Ectodermal cell (in vitro differentiated cells): ENCODE data around the gene CHN2.

ENCODE experiments used
- H3K27ac ChIP-seq: 2 replicates; pipeline ENCODE4 v1.7.0; 2013; ENCODE audit warnings: mild to moderate bottlenecking, low read depth, low read length; ENCODE audit not compliant: insufficient read depth, poor library complexity, severe bottlenecking
- H3K27me3 ChIP-seq: 2 replicates; pipeline ENCODE4 v1.7.0; 2013; ENCODE audit warnings: mild to moderate bottlenecking, low read length; ENCODE audit not compliant: insufficient read depth, control insufficient read depth, poor library complexity, severe bottlenecking
- H3K36me3 ChIP-seq: one replicate; pipeline ENCODE4 v1.7.0; 2013; ENCODE audit warnings: low read length; ENCODE audit not compliant: control insufficient read depth, insufficient read depth
- H3K4me1 ChIP-seq: one replicate; pipeline ENCODE4 v1.7.0; 2013; ENCODE audit warnings: low read length; ENCODE audit not compliant: control insufficient read depth, insufficient read depth
- H3K4me3 ChIP-seq: 2 replicates; pipeline ENCODE4 v1.7.0; 2013; ENCODE audit warnings: low read depth, low read length, control low read depth; ENCODE audit not compliant: insufficient read depth
- H3K9me3 ChIP-seq: 2 replicates; pipeline ENCODE4 v1.7.0; 2013; ENCODE audit warnings: mild to moderate bottlenecking, low read length, moderate library complexity; ENCODE audit not compliant: control insufficient read depth
- WGBS, 2 experiments: methylation state at CpG; one replicate each; pipeline ENCODE4 v1.1.7; 2013; ENCODE audit warnings: missing lambda C conversion rate in 2 of 2; 5-methylcytosine and 5-hydroxymethylcytosine counted together

The CHN2 gene

DNA sequence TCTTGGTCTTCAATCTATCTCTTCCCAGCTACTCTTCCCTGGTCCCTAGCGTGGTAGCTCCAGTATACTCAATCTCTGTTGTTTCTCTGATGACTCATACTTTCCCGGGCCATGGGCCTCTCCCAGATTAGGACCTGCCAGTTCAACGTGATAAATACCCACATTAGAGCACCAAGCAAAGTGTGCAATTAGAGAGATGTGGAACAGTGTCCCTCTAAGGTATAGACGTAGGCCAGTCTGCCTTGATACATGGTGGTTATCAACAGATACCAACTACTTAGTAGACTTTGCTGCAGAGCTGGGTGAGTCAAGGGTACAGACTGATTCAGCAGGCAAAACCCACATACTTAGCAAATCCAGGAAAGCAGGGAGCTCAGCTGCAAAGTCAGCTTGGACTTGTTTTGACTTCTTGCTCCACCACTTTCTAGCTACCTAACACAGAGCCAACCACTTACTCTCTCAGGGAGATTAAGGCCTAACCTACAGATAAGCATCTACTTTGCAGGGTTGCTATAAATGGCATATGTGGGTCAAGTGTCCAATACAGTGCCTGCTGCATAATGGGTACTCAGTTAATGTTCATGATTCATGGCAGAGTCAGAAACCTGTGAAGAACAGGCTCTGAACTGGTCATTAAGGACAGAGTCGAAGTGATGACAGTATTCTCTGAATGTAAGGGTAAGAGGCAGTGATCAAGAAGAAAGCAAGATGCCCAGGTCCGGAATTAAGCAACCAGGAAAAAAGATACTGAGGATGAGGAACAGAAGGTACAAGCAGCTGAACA, 176.1 kb downstream of the CHN2 start:
- Histone ChIP-seq H3K36me3 (no peaks in the 10 kb centered on the region), H3K4me1 (no peaks in the 10 kb centered on the region), H3K9me3 (no peaks in the 10 kb centered on the region), H3K27ac (no peak overlapping the region), H3K27me3 (no peaks in the 10 kb centered on the region), H3K4me3 (no peak overlapping the region)
- 85 to 89% methylated on average over 6 of the region's 6 CpGs for WGBS, 2 experiments

- Histone ChIP-seq H3K4me1 (no peaks in the 10 kb centered on the region), H3K4me3 (no peak overlapping the region)
- 93 to 97% methylated on average over 3 of the region's 3 CpGs for WGBS, 2 experiments
Measured at GRCh38 chr7:29371472-29371871, 176.9 kb downstream of the CHN2 start.

DNA sequence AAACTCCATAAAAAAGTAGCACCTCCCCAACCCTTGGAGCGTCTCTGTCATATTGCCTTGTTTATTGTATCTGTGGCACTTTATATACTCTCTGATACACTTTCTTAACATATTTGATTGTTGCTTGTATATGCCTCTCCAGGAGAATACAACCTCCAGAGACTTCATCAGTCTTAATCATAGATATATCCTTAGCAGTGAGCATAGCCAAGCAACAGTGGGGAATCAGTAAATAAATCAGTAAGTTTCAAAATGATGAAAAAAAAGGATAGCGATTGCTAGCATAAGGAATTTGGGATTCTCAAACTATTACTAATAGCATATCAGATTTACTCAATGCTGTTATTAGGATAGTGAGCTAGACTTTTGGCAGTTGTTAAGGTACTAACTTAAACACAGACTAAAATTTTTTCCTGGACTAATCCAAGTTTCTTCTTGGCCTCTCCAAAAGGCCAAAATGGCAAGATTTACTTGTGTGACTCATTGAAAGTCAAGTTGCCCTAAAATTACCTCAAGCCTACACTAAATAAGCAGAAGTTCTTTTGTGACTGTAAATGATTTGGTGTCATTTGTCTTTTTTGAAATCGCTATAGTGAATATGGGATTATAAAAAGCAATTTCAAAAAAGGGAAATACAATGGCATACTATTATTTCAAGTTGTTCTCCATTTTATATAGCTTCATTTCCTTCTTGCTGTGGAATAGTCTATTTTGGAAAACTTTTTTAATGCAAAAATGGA, 177.9 kb downstream of the CHN2 start:
- no peak overlapping the region for H3K4me3 ChIP-seq
- 82% methylated on average over 3 of the region's 3 CpGs; no CpG with 5 or more reads in 1 of the 2 experiments for WGBS, 2 experiments
- H3K27ac ChIP-seq = no peak overlapping the region

More at GRCh38 chr7:29371472-29371871, 176.9 kb downstream of the CHN2 start:
- Histone ChIP-seq H3K36me3 (no peaks in the 10 kb centered on the region), H3K27me3 (no peaks in the 10 kb centered on the region), H3K9me3 (no peaks in the 10 kb centered on the region), H3K27ac (no peak overlapping the region)

DNA sequence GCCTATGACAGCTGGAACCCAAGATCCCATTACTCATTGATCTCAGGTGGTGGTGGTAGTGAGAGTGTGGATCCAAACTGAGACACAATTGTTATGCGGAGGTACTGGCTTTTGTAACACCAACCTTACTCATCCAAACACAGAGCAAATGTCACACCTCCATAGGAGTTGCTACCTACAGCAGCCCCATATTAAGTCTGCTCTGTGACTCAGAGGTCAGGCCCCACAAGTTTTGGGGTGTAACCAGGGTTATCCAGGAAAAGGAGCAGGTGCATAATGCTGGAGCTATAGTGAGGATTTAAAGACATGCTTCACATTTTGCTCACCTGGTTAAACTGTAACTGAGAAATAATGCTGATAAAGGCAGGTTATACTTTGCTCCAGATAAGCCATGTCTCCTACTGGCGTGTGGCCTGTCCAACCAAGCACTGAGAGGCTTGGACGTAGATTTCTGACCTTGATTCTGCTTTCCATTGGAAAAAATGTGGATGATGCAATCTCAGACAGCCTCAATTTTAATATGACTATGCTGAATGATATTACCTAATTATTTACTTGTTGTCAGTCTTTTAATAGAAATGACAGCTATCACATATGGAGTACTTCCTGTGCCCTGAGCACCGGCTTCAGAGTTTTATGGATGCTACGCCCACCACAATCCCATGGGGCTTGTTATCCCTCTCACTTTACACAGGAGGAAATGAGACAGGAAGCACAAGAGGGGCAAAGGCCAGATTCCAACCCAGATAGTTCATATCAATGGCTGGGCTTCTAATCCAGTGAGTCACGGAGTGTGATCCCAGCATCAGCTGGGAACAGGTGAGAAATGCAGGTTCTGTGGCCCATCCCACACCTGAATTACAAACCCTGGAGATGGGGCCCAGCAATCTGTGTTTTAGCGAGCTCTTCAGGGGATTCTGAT, 181.3 kb downstream of the CHN2 start:
- Histone ChIP-seq H3K4me1 (no peaks in the 10 kb centered on the region), H3K36me3 (no peaks in the 10 kb centered on the region), H3K9me3 (no peaks in the 10 kb centered on the region), H3K27me3 (no peaks in the 10 kb centered on the region), H3K4me3 (no peak overlapping the region), H3K27ac (no peak overlapping the region)
- whole genome bisulfite sequencing, 2 experiments = 94 to 95% methylated on average over 7 of the region's 7 CpGs

More for the DNA sequence above, 177.9 kb downstream of the CHN2 start:
- H3K27me3 ChIP-seq = no peaks in the 10 kb centered on the region
- H3K36me3 ChIP-seq = no peaks in the 10 kb centered on the region
- H3K4me1 ChIP-seq = no peaks in the 10 kb centered on the region
- no peaks in the 10 kb centered on the region for H3K9me3 ChIP-seq

DNA sequence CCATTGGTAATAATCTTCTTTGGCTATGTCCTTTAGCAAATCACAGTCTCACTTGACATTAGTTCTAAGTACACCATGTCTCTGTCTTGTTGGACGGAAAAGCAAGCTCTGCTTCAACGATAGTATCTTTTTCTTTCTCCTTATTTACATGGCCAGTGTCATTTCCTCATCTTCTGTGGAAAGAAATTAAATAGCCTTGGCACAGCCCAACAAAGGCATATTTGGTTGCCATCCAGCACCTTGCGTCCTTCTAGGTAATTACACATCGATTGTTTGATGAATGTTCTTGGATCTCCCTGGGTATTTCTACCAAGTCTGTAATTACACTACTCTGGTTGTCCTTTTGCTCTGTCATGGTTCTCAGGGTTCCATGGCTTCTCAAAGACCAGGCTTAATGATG, 183.1 kb downstream of the CHN2 start:
- H3K36me3 ChIP-seq = no peaks in the 10 kb centered on the region
- H3K4me1 ChIP-seq = no peaks in the 10 kb centered on the region
- no peak overlapping the region for H3K4me3 ChIP-seq
- no peaks in the 10 kb centered on the region for H3K27me3 ChIP-seq
- H3K9me3 ChIP-seq = no peaks in the 10 kb centered on the region
- WGBS, 2 experiments = 94 to 96% methylated on average over 4 of the region's 4 CpGs
- H3K27ac ChIP-seq = no peak overlapping the region

DNA sequence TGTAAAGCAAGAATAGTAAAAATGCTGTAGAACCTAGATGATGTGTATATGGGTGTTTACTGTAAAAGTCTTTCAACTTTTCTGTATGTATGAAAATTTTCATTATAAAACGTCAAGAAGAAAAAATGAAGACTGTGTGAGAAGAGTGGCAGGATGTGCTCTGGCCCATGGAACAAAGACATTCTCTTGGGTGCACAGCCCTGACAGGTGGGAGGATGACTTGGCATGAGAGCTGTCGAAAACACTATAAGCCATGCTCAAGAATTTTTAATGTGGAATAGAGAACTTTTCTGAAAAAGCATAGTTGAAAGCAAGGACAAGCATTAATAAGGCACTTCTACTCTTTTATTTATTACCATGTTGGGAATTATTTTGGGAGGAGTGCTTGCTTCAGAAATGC, 185.0 kb downstream of the CHN2 start:
- Histone ChIP-seq H3K4me3 (no peak overlapping the region), H3K36me3 (no peaks in the 10 kb centered on the region), H3K27me3 (no peaks in the 10 kb centered on the region), H3K9me3 (no peaks in the 10 kb centered on the region), H3K27ac (no peak overlapping the region), H3K4me1 (no peaks in the 10 kb centered on the region)
- 97 to 98% methylated on average over 2 of the region's 2 CpGs for WGBS, 2 experiments

GRCh38 chr7:29381206-29382094, 186.9 kb downstream of the CHN2 start:
- Histone ChIP-seq H3K36me3 (no peaks in the 10 kb centered on the region), H3K27ac (no peak overlapping the region), H3K4me1 (no peaks in the 10 kb centered on the region), H3K9me3 (no peaks in the 10 kb centered on the region), H3K4me3 (no peak overlapping the region), H3K27me3 (no peaks in the 10 kb centered on the region)
- WGBS, 2 experiments = 95 to 96% methylated on average over 5 of the region's 5 CpGs

GRCh38 chr7:29384277-29384676, 189.7 kb downstream of the CHN2 start:
- Histone ChIP-seq H3K9me3 (no peaks in the 10 kb centered on the region), H3K4me3 (no peak overlapping the region), H3K27me3 (no peaks in the 10 kb centered on the region), H3K36me3 (no peaks in the 10 kb centered on the region), H3K27ac (no peak overlapping the region), H3K4me1 (no peaks in the 10 kb centered on the region)
- 96 to 98% methylated on average over 1 of the region's 2 CpGs for WGBS, 2 experiments

- WGBS, 2 experiments = 75 to 77% methylated on average over 4 of the region's 4 CpGs
- Histone ChIP-seq H3K4me1 (no peaks in the 10 kb centered on the region), H3K4me3 (no peak overlapping the region), H3K27ac (no peak overlapping the region), H3K9me3 (no peaks in the 10 kb centered on the region), H3K27me3 (no peaks in the 10 kb centered on the region), H3K36me3 (no peaks in the 10 kb centered on the region)
Measured at GRCh38 chr7:29385214-29385814, 190.7 kb downstream of the CHN2 start.
